ENCODE measurements around the gene TNFAIP8L3.

DNA sequence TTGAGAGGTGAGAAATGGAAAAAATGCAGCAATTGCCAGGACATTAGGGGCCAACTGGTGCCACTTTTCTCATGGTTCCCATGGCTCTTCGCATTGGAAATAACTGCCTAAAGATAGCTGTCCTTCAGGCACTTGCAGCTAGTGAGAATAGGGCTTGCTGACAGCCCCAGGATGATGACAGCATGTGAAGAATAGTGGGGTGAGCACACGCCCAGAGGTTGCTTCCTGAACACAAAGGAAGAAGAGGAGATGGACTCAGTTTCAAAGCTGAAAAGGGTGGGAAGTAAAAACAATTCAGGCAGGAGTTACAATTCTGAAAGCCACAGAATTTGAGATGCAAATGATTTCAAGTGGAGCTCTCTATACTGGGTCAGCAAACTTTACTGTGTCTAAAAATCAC, 45.6 kb downstream of the TNFAIP8L3 start:
- TF ChIP-seq EP300 (IDR thresholded peaks at IDR 0.05): no peak
- TF ChIP-seq, protein P1, sequence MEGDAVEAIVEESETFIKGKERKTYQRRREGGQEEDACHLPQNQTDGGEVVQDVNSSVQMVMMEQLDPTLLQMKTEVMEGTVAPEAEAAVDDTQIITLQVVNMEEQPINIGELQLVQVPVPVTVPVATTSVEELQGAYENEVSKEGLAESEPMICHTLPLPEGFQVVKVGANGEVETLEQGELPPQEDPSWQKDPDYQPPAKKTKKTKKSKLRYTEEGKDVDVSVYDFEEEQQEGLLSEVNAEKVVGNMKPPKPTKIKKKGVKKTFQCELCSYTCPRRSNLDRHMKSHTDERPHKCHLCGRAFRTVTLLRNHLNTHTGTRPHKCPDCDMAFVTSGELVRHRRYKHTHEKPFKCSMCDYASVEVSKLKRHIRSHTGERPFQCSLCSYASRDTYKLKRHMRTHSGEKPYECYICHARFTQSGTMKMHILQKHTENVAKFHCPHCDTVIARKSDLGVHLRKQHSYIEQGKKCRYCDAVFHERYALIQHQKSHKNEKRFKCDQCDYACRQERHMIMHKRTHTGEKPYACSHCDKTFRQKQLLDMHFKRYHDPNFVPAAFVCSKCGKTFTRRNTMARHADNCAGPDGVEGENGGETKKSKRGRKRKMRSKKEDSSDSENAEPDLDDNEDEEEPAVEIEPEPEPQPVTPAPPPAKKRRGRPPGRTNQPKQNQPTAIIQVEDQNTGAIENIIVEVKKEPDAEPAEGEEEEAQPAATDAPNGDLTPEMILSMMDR (IDR thresholded peaks at IDR 0.05): no peak
